GM04504 (cell line): ENCODE data around the gene BRMS1L.
"Not testable (repeated sequence)": the region's sequence is repeated elsewhere in the genome, so short reads cannot be mapped to it uniquely, and the experiment has no call there.

Source experiments
- DNase-seq: peaks from one replicate; pipeline ENCODE4 v3.0.0-alpha.2; 2012; ENCODE audit warnings: low read depth

BRMS1L gene, protein sequence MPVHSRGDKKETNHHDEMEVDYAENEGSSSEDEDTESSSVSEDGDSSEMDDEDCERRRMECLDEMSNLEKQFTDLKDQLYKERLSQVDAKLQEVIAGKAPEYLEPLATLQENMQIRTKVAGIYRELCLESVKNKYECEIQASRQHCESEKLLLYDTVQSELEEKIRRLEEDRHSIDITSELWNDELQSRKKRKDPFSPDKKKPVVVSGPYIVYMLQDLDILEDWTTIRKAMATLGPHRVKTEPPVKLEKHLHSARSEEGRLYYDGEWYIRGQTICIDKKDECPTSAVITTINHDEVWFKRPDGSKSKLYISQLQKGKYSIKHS

DNA sequence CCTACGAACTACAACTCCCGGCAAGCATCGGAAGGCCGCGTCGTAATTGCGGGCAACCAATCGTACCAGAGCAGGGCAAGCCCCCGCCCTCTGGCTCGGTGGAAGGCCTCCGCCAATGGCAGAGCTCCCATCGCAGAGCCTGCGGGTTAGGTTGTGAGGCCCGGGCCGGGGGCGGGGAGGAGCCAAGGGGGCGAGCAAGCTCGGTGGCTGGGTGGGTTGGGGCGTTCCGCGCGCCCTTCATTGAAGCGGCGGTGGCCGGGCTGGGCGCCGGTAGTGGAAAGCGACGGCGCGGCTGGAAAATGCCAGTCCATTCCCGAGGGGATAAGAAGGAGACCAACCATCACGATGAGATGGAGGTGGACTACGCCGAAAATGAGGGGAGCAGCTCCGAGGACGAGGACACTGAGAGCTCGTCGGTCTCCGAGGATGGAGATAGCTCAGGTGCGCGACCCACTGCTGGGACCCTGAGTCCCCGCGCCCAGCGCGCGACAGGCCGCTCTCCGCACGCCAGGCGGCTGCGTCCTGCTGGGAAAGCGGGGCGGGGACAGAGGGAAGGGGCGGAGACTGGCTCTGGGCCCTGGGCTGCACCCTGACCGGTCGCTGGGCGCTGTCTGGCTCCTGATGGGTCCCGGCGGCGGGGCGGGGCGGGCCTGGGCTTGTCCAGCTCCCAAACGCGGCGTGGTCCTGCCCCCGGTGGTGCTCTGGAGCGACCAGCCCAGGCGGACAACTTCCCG lies at the start of gene BRMS1L:
Gene BRMS1L (plus strand): TSS at position 121 of the 734 bp plus-strand sequence. CDS start 179 bp downstream, at position 300.
- peak; percentile 98 for DNase-seq

DNA sequence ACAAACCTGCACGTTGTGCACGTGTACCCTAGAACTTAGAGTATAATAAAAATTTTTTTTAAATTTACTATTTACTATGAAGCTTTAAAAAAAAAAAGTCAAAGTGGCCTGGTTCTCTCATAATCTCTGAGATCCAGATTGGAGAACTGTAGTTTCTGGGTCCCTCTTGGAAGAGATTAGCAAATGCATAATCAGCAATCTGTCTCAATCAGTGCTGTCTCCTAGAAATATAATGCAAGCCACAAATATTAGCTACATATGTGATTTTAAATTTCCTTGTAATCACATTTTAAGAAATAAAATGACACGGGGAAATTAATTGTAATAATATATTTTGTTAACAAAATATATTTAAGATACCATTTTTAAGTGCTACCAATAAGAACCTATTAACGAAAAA lies 49.3 kb upstream of the BRMS1L start:
- DNase-seq, result no peak

DNA sequence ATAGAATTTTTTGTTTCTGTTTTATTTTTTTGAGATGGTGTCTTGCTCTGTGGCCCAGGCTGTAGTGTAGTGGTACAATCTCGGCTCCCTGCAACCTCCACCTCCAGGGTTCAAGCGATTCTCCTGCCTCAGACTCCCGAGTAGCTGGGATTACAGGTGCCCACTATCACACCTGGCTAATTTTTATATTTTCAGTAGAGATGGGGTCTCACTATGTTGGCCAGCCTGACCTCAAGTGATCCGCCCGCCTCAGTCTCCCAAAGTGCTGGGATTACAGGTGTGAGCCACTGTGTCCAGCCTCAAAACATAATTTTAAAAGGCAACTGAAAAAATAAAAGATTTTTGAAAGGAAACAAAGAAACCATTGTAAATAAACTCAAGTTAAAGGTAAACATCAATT lies 48.6 kb upstream of the BRMS1L start:
- DNase-seq, result not testable (repeated sequence)

DNA sequence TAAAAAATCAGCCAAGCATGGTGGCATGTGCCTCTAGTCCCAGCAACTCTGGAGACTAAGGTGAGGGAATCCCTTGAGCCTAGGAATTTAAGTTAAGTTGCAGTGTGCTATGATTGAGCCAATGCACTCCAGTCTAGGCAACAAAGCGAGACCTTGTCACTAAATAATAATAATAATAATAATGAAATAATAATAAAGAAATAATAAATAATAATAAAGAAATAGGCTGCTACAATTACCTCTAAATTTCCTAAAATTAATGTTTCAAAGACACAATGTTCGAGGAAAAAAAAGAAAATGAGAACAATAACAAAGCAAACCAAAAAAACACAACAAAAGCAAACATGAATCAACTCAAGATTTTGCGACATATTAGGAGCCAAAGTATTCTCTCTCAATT lies 46.8 kb upstream of the BRMS1L start:
- DNase-seq, result no peak

DNA sequence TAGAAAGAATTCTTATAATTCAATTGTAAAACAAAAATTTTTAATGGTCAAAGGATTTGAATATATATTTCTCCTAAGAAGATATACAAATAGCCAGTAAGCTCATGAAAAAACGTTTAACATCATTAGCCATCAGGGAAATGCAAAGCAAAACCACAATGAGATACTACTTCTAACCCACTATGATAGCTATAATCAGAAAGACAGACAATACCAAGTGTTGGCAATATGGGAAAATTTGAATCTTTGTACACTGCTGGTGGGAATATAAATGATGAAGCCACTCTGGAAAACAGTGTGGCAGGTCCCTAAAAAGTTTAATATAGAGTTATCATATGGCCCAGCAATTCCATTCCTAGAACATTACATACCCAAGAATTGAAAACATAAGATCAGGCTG lies 42.4 kb upstream of the BRMS1L start:
- DNase-seq, result no peak

DNA sequence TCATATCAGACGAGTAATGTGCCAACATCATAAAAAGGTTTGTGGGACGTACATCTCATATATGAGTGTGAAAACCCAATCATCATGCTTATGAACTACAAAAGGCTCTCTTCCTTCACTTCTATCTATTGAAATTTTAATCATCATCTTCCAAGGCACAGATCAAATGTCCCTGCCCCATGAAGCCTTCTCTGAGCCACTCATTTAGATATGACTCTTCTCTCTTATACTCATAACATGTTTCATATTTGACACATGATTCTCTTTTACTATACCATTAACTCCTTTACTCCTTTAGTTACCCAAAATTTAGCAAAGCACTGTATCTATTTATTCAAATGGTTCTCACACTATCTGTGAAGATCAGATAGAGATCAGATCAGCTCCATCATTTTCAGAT lies 39.3 kb upstream of the BRMS1L start:
- no peak for DNase-seq

DNA sequence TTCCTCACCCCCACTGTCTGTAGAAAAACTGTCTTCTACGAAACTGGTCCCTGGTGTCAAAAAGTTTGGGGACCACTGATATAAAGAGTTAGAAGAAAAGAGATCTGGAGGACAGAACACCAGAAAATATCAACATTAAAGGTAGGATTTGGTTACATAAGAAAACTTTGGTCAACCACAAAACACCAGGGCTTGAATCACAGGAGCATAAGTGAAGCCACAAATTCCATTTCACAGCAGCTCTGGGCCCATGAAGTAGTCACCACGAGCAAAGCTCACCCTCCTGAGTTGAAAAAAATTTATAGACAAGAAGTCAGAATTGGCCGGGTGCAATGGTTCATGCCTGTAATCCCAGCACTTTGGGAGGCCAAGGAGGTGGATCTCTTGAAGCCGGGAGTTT lies 36.5 kb upstream of the BRMS1L start:
- DNase-seq, result no peak

DNA sequence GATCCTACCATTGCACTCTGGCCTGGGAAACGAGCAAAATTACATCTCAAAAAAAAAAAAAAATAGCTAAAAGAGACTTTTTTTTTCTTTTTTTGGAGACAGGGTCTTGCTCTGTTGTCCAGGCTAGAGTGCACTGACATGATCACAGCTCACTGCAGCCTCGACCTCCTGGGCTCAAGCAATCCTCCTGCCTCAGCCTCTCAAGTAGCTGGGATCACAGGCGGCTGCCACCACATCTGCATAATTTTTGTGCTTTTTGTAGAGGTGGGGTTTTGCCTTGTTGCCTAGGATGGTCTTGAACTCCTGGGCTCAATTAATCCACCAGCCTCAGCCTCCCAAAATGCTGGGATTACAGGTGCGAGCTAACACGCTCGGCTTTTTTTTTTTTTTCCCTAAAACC lies 28.3 kb upstream of the BRMS1L start:
- DNase-seq, result no peak

DNA sequence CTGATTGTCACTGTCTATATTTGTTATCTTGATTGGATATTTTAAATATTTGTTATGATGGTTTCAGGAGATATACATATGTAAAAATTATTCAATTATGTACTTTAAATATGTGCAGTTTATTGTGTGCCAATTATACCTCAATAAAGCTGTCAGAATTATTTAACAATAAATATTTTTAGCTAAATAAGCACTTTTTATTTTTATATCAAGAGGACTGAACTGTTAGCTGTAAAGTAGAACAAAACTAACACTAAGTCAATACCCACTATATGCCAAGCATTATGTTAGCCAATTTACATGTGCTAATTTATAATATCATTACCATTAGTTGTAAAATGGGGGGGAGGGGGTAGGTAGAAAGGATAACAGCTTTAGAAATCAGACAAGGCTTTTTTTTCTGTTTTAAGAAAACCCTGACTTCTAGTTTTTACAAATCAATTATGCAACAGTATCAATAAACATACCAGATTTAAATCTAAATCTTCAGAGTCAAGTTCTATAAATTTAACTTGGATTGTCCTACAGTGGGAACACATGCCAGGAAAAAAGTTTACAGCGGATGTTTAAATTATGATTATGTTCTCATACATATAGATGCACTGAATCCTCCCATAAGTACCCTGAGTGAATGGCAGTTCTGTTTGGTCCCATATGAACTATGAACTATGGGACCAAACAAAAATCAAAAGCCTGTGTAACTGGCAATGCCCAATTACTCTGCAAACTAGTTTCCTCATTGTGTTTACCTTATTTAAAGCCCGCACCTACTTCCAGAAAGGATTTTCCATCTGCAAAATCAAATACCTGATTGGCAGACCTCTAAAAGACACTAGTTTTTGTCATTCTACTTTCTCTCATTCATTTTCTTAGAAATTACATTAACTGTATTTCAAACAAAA lies 19.9 kb upstream of the BRMS1L start:
- no peak for DNase-seq

DNA sequence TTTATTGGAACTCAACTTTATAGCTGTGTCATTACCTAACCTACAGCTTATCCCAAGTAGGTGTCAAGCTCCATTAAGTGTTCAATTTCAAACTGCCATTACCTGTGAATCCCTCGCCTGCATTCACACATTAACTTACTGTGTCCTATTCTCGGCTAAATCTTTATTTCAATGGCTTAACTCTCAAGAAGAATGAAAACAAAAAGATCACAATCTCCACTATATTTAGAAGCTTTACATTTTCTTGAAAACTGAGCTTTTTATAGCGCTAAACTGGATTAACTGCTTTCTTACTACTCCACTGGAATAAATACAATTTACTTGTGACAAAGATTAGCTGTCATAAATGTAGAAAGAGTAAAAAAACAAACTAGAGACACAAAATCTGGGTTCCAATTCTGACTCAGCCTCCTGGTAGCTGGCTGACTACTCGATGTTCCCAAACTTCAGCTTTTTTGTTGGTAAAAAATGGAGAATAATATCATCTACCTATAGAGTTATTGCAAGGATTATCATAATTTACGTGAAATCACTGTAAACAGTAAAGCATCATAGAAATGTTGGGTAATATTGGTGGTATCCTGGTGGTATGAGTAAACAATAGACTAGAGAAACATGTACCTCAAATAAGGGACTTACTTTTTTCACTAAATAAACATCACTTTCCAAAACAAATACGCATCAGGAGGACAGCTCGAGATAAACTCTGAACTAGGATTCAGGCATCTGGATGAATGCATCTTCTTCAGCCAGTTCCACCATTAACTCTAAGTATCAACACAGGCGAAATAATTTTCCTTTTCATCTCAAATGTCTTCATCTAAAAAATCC lies 18.8 kb upstream of the BRMS1L start:
- no peak for DNase-seq

DNA sequence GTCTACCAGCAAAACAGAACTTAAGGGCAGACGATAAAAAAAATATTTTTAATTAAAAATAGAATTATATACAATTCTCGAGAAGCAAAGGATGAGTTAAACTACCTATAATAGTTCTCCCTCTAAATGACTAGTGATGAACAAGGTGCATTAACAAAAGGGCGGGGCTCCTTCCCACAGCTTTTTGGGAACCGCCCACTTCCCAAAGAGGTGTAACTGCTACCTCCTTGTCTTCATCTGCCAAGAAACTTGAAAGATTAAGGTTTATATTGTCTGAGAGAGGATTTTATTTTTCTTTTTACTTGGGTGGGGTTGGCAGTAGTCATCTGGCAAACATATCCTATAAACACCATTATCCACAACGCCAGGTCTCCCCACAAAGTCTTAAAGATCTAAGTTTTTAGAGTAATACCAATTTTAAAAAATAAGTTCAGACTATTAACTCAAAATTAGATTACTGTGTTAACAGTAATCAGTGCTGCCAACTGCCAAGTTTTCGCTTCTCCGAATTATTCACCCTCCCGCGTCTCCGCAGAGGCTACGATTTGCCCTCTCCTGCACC lies 18.0 kb upstream of the BRMS1L start:
- no peak for DNase-seq

DNA sequence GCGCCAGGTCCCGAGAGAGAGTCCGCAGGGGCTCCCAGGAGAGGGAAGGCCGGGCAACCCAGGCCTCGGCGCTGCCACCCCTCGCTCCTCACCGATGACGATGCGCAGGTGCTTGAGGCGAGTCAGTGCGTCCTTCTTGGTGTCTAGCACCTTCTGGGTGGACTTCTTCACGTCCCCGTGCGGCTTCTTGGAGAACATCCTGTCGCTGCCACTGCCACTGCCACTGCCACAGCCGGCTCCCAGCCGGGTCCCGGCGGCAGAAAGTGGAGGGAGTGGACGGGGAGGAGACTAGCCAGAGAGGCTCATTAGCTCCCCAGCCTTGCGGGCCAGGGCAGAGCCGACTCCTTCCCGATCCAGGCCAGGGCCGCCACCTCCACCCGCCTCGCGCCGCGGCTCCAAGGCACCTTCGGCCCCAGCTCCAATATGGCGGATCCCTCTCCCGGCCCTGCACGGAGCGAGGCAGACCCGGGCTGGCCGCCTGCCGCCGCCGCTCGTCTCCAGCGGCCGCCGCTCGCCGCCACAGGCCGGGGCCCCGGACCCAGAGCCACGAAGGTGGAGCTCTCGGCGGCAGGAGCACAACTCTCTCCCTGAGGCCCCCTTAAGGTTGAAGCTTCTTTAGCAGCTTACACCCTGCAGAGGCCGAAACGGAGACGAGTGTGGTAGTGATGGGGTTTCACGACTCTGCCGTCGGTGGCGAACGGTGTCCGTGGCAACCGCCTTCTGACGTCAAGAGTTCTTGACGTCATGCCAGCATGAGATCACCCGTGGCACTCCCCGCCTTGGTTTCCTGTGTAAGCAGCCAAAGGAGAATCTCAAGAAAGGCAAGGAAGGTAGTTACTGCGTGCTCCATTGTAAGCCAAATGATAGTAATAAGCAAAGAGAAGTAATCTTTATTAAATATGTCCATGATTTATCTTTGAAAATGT lies 17.2 kb upstream of the BRMS1L start, which contains the start of gene RALGAPA1:
Gene RALGAPA1 (minus strand): TSS at position 658 of the 926 bp plus-strand sequence. CDS start 460 bp downstream, at position 198.
- DNase-seq, result peak; percentile 97

DNA sequence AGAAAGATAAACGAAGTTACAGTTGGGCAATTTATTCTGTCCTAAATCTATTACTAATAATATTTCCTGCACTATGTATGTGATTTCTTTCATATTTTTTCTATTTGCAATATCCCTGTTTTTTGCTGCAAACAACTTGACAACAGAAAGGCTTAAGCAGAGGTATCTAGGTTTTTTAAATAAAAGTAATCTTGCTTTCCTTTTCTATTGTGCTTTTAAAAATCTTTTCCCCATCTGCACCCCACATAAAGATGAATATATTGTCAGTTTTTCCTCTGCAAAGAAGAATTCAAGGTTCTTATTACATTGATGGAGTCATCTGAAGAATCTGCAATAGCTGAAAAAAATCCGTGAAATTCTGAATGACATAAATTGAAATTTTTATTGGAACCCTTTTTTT lies 16.5 kb upstream of the BRMS1L start:
- no peak for DNase-seq

DNA sequence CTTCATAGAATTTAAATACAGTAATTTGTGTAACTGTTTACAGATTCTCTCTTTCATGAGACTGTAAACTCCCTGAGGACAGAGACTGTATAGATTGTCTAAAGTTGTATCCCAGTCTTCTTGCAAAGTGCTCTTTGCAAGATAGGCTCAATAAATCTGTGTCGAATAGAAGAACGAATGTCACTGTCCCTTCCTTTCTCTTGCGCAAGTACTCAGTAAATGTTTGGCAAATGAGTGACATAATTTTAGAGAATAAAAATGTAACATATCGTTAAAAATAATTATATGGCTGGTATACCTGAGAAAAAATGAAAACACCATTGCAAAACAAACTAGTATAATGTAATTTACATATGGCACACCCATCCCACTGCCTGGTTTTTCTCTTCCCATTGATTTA lies 15.2 kb upstream of the BRMS1L start:
- DNase-seq, result no peak

DNA sequence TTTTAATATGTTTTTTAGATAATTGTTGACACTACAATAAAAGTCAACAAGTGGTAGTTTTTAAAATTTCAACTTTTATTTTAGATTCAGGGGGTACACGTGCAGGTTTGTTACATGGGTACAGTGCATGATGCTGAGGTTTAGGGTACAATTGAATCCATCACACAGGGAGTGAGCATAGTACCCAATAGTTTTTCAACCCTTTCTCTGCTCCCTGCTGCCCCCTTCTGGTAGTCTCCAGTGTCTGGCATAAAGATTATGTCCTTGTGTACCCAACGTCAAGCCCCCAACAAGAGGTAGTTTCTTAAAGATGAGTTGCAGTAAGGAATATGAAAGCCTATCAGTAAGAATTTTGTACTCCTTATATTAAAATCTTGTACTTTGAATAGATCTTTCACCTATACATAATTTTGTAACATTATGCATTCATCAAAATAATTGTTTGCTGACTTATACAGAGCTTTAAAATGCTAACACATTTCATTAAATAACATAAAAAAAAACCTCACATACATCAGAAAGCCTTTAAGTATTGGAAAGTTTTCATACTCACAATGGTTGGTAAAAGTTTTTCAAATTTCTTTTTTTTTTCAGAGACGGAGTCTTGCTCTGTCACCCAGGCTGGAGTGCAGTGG lies 11.7 kb upstream of the BRMS1L start:
- peak; percentile 12 for DNase-seq

DNA sequence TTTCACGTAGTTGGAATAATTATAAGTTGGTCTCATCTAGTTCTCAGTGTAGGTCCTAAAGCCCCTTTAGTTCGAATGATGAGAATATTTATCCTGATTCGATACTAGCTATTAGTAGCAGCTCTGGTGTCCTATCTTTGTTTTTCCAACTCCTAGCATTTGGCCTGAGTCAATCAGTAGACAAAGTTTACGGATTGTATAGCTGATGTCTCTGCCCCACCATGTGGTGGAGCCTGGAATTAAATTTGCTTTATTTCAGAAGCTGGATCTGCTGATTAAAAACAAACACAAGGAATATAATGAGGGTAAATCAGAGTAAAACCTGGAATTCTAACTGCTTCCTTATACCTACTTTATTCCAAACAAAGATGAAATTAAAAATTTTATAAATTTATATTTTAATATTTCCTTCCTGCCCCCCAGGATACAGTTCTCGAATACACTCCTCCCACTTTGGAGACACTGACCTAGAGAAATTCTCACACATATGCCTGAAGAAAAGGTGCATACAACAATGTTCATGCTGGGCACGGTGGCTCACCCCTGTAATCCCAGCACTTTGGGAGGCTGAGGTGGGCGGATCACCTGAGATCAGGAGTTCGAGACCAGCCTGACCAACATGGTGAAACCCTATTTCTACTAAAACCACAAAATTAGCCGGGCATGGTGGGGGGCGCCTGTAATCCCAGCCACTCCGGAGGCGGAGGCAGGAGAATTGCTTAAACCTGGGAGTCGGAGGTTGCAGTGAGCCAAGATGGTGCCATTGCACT lies 7.6 kb upstream of the BRMS1L start:
- DNase-seq, result peak; percentile 15

DNA sequence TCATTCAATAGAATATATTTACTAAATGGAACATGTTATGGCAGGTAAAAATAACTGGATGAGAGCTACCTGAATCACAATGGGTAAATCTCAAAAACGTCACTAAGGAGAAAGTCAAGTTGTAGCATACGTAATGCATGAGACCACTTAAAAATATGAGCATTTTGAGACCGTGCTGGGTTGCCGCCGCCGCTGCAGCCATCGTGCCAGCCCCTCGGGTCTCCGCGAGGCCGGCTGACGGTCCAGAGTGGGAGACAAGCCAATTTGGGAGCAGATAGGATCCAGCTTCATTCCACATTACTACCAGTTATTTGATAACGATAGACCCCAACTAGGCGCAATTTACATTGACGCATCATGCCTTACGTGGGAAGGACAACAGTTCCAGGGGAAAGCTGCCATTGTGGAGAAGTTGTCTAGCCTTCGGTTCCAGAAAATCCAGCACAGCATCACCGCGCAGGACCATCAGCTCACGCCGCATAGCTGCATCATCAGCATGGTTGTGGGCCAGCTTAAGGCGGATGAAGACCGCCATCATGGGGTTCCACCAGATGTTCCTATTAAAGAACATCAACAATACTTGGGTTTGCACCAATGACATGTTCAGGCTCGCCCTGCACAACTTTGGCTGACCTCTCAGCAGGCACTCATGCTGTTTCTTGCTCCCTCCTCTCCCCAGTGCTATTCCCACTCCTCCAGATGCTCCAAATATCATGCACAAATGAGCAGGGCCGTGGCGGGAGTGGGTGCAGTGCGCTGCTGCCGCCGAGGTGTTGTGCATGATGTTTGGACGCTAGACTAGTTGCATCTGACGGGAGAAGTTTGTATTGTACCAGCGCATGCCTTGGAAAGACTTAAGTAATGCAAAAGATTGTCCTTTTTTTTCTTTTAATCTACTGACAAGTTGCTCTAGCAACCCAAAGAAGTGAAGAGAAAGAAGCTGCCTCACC lies 6.3 kb upstream of the BRMS1L start:
- no peak for DNase-seq
